T-helper 1 cell treated with Interleukin-12 subunit alpha and Interleukin-12 subunit beta and Interleukin-4 antibody, amounts not matched to agents 30 μg/mL and 1 μg/mL, for 36 hours (primary cell): ENCODE results near the gene CITED1.

Source experiments
- H3K27ac Mint-ChIP-seq: one replicate; pipeline ENCODE4 v1.8.0; 2021; ENCODE audit warnings: mild to moderate bottlenecking, mixed read lengths
- H3K27me3 Mint-ChIP-seq: one replicate; pipeline ENCODE4 v1.8.0; 2021; ENCODE audit warnings: low read depth, mixed read lengths
- H3K36me3 Mint-ChIP-seq: one replicate; pipeline ENCODE4 v1.8.0; 2021; ENCODE audit warnings: low read depth, mixed read lengths
- H3K4me1 Mint-ChIP-seq: one replicate; pipeline ENCODE4 v1.8.0; 2021; ENCODE audit warnings: low read depth, mixed read lengths
- H3K4me3 Mint-ChIP-seq: one replicate; pipeline ENCODE4 v1.8.0; 2021; ENCODE audit warnings: mild to moderate bottlenecking, moderate library complexity, mixed read lengths
- H3K9me3 Mint-ChIP-seq: one replicate; pipeline ENCODE4 v1.8.0; 2021; ENCODE audit warnings: mixed read lengths

Gene CITED1

DNA sequence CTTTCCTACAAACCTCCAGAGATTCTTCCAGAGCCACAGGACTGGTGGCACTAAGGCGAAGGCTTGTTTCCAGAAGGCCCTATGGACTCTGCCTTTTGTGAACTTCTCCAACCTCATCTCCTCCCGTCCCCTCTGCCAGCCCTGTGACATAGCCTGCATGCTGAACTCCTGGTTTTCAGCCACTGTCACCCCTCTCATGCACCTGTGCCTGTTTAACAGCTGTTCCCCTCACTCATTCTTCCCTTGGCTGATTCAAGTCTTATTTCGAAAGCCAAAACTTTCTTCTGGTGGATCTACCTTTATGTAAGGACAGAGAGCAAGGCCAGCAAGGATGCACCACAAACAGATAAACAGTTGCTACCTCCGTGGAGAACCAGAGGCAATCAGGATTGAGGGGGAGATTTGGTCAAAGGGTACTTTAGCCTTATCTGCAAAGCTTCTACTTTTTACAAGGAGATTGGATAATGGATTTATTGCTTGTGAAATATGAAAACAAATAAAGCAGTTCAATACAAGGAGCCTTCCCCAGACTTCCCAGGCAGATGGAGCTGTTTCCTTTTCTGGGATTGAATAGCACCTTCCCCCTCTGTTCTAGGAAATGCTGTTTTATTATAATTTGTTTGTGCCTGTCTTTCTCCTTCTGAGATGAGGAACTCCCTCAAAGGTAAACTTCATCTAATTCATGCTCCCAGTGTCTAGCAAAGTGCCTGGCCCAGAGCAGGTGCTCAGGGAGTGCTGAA is 5.7 kb downstream of the CITED1 start:
- no peaks in the 10 kb centered on the region for H3K9me3 Mint-ChIP-seq
- no peak overlapping the region for H3K27ac Mint-ChIP-seq
- peaks cover 67% of the 10 kb centered on the region for H3K27me3 Mint-ChIP-seq
- no peak overlapping the region for H3K4me3 Mint-ChIP-seq
- H3K4me1 Mint-ChIP-seq, result peaks cover 8% of the 10 kb centered on the region
- no peaks in the 10 kb centered on the region for H3K36me3 Mint-ChIP-seq

- Mint-ChIP-seq H3K4me3 (no peak overlapping the region), H3K4me1 (peaks cover 2% of the 10 kb centered on the region), H3K27me3 (peaks cover 54% of the 10 kb centered on the region), H3K9me3 (no peaks in the 10 kb centered on the region), H3K27ac (no peak overlapping the region), H3K36me3 (no peaks in the 10 kb centered on the region)
These were observed 7.6 kb downstream of the CITED1 start for GRCh38 chrX:72297953-72298730.

GRCh38 chrX:72296991-72297390 is 8.7 kb downstream of the CITED1 start:
- Mint-ChIP-seq H3K36me3 (no peaks in the 10 kb centered on the region), H3K27me3 (peaks cover 55% of the 10 kb centered on the region), H3K4me1 (peaks cover 2% of the 10 kb centered on the region), H3K9me3 (no peaks in the 10 kb centered on the region), H3K27ac (no peak overlapping the region), H3K4me3 (no peak overlapping the region)

DNA sequence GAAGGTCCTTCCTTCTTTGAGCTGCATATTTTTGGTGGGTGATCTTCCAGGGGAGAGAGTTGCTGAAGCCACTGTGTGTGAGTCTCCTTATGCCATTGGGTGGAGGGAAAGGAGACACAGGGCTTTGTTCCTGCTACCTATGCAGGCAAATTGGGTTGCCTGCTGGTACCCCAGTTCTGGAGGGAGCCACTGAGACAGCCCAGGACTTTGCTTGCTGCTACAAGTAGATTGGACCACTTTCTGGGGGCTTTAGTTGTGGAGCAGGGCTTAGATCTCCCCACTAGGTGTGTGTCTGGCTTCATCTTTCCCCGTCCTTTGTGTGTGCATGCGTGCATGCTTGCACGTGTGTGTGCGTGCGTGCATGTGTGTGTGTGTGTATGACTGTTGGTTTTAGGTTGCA is 10.0 kb downstream of the CITED1 start:
- Mint-ChIP-seq H3K27me3 (peaks cover 58% of the 10 kb centered on the region), H3K9me3 (no peaks in the 10 kb centered on the region), H3K4me1 (peaks cover 2% of the 10 kb centered on the region), H3K36me3 (no peaks in the 10 kb centered on the region), H3K27ac (no peak overlapping the region), H3K4me3 (no peak overlapping the region)

DNA sequence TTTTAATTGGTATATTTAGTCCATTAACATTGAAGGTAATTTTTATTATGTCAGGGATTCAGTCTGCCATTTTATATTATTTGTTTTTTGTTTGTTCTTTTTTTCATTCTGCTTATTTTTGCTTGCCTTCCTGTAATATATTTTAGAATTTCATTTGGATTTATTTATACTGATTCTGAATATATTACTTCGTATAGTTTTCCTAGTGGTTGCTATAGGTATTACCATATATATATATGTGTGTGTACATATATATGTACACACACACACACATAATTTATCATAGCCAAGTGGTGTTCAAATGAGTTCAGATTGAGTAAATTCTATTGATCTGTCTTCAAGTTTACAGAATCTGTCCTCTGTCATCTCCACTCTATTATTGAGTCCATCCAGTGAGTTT is 11.2 kb downstream of the CITED1 start:
- H3K4me1 Mint-ChIP-seq, result peaks cover 2% of the 10 kb centered on the region
- no peak overlapping the region for H3K4me3 Mint-ChIP-seq
- H3K36me3 Mint-ChIP-seq, result no peaks in the 10 kb centered on the region
- H3K27ac Mint-ChIP-seq, result no peak overlapping the region
- no peaks in the 10 kb centered on the region for H3K9me3 Mint-ChIP-seq
- H3K27me3 Mint-ChIP-seq, result peaks cover 56% of the 10 kb centered on the region

- Mint-ChIP-seq H3K4me1 (peaks cover 2% of the 10 kb centered on the region), H3K27me3 (peaks cover 9% of the 10 kb centered on the region), H3K27ac (no peak overlapping the region), H3K36me3 (no peaks in the 10 kb centered on the region), H3K4me3 (no peak overlapping the region), H3K9me3 (no peaks in the 10 kb centered on the region)
These were observed 23.4 kb downstream of the CITED1 start for GRCh38 chrX:72282302-72282701.

GRCh38 chrX:72280321-72280845 is 25.3 kb downstream of the CITED1 start:
- H3K9me3 Mint-ChIP-seq, result no peaks in the 10 kb centered on the region
- no peak overlapping the region for H3K27ac Mint-ChIP-seq
- H3K4me3 Mint-ChIP-seq, result no peak overlapping the region
- H3K27me3 Mint-ChIP-seq, result peaks cover 9% of the 10 kb centered on the region
- H3K4me1 Mint-ChIP-seq, result peaks cover 9% of the 10 kb centered on the region
- H3K36me3 Mint-ChIP-seq, result peaks cover 8% of the 10 kb centered on the region

DNA sequence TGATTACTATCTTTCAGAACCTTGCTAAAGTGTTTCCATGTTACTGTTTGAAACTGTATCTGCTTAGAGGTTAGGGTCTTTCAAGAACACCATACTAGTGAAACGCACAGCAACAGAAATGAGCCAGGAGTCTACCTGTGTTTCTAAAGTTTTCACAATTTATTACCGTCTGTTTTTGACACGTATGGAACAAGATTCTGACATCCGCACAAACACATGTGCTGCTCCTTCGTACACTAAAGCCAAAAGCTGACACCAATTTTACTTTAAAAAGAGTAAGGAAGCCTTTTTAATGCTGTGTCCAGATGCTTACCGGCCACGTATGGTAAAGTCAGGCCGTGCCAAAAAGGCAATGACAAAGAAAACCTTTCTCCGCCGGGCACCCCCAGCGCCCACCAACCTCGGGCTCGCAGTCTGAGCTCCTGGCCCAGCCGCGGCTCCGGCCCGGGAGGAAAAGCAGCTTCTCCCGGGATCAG is 29.2 kb downstream of the CITED1 start:
- Mint-ChIP-seq H3K27ac (peak overlapping the region; percentile 91), H3K27me3 (peaks cover 4% of the 10 kb centered on the region), H3K36me3 (peaks cover 45% of the 10 kb centered on the region), H3K4me3 (peak overlapping the region; percentile 80), H3K4me1 (peaks cover 36% of the 10 kb centered on the region), H3K9me3 (no peaks in the 10 kb centered on the region)

DNA sequence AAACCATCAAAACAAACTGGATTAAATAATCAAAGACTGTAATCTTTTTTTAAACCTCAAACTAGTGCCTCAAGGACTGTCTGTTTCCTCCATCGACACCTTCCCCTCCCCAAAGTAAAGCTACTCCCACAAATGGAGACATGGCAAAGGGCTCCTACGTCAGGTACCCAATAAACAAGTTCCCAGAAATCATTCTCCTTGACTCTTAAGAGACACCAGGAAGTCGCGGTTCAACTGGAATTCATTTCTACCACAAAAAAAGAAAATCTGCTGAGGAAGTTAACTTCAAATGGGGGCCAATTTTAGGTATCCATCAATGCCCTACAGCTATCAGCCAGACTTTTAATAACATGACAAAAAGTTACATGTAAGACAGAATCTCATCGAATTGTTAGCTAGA is 31.2 kb downstream of the CITED1 start:
- peaks cover 39% of the 10 kb centered on the region for H3K4me1 Mint-ChIP-seq
- peaks cover 50% of the 10 kb centered on the region for H3K36me3 Mint-ChIP-seq
- no peaks in the 10 kb centered on the region for H3K27me3 Mint-ChIP-seq

GRCh38 chrX:72273718-72274117 is 32.0 kb downstream of the CITED1 start:
- Mint-ChIP-seq H3K4me3 (peak overlapping the region; percentile 80), H3K9me3 (no peaks in the 10 kb centered on the region), H3K27ac (peak overlapping the region; percentile 36), H3K36me3 (peaks cover 50% of the 10 kb centered on the region), H3K4me1 (peaks cover 39% of the 10 kb centered on the region), H3K27me3 (no peaks in the 10 kb centered on the region)

More for the DNA sequence above, 31.2 kb downstream of the CITED1 start:
- H3K27ac Mint-ChIP-seq, result peak overlapping the region; percentile 61
- no peaks in the 10 kb centered on the region for H3K9me3 Mint-ChIP-seq
- peak overlapping the region; percentile 80 for H3K4me3 Mint-ChIP-seq

DNA sequence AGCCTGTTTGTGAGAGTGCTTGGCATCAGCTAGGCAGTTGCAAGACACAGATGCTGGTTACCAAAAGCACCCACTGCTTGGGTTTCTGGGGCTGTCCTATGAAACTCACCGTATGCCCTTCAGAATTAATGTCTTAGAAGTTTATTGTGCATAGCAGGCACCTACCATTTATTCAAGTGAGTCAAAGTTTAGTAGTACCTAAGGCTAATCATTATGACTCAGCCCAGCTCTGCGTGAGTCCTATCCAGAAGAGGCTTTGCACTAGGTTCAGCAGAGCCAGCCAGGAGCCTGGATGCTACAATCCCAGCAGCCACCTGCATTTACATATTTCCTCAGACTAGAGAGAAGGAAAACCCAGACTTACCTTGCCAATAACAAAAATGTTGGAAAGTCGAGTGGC is 32.8 kb downstream of the CITED1 start:
- Mint-ChIP-seq H3K9me3 (no peaks in the 10 kb centered on the region), H3K27me3 (no peaks in the 10 kb centered on the region), H3K4me3 (no peak overlapping the region), H3K36me3 (peaks cover 52% of the 10 kb centered on the region), H3K4me1 (peaks cover 39% of the 10 kb centered on the region), H3K27ac (no peak overlapping the region)

- Mint-ChIP-seq H3K9me3 (no peaks in the 10 kb centered on the region), H3K36me3 (peaks cover 55% of the 10 kb centered on the region), H3K4me1 (peaks cover 37% of the 10 kb centered on the region), H3K27ac (no peak overlapping the region), H3K27me3 (no peaks in the 10 kb centered on the region), H3K4me3 (no peak overlapping the region)
These were observed 33.9 kb downstream of the CITED1 start for GRCh38 chrX:72271812-72272211.

GRCh38 chrX:72271091-72271788 is 34.5 kb downstream of the CITED1 start:
- Mint-ChIP-seq H3K9me3 (no peaks in the 10 kb centered on the region), H3K27me3 (no peaks in the 10 kb centered on the region), H3K36me3 (peaks cover 55% of the 10 kb centered on the region), H3K27ac (no peak overlapping the region), H3K4me1 (peaks cover 37% of the 10 kb centered on the region), H3K4me3 (no peak overlapping the region)

- no peaks in the 10 kb centered on the region for H3K27me3 Mint-ChIP-seq
- H3K4me3 Mint-ChIP-seq, result no peak overlapping the region
- no peaks in the 10 kb centered on the region for H3K9me3 Mint-ChIP-seq
- peak overlapping the region; percentile 84 for H3K27ac Mint-ChIP-seq
- H3K36me3 Mint-ChIP-seq, result peaks cover 47% of the 10 kb centered on the region
- peaks cover 32% of the 10 kb centered on the region for H3K4me1 Mint-ChIP-seq
These were observed 35.3 kb downstream of the CITED1 start for GRCh38 chrX:72270316-72270866.
